Measurements from ENCODE around the gene ALDH3B1. TPM values are rescaled to one million over a fixed set of nuclear protein-coding genes. Genes with fewer than 3 reads are reported as not detected.

The ALDH3B1 gene
- total RNA-seq, 1 experiment from 2014 or later = 13.3 TPM

DNA sequence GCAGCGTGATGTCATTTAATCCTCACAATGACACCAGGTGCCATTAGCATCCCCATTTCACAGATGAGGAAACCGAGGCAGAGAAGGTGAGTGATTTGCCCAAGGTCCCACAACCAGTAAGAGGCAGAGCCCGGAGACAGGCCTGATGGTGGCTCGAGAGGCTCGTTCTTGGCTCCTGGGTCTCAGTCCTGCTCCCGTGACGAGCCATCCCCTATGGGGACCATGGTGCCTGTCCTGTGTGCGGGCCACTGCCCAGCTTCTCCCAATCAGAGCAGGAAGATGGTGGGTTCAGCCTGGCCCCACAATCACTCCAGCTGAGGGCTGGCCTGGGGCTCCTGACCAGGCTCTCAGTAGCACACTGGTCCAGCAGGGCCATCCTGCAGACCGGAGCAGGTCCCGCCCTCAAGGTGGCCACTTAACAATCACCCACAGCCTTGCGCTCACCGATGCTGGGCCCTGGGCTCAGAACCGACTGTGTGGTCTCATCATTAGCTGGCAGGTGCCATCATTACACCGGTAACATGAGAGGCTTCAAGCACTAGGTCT lies 3.6 kb downstream of the ALDH3B1 start:
- no peak for DNase-seq (ENCODE audit: low read depth)

- DNase-seq (ENCODE audit: low read depth) = peak; percentile 87
These were observed 4.2 kb downstream of the ALDH3B1 start for GRCh38 chr11:68014157-68014946.

DNA sequence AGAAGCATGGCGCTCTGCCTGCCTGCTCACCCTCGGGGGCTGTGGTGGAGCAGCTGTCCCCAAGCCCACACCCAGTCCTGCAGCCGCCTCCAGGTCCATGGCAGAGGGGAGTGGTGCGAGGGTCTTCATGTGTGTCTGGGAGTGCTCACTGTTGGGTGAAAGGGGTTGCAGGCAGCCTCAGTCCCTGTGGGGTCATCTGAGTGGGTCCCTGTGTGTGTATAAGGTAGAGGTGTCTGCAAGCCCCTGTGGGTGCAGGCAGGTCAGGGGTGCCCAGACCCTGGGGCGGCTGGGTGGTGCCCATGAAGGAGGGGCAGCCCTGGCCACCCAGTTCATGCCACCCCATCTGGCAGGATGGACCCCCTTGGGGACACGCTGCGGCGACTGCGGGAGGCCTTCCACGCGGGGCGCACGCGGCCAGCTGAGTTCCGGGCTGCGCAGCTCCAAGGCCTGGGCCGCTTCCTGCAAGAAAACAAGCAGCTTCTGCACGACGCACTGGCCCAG lies 4.9 kb downstream of the ALDH3B1 start:
- DNase-seq (ENCODE audit: low read depth) = no peak

DNA sequence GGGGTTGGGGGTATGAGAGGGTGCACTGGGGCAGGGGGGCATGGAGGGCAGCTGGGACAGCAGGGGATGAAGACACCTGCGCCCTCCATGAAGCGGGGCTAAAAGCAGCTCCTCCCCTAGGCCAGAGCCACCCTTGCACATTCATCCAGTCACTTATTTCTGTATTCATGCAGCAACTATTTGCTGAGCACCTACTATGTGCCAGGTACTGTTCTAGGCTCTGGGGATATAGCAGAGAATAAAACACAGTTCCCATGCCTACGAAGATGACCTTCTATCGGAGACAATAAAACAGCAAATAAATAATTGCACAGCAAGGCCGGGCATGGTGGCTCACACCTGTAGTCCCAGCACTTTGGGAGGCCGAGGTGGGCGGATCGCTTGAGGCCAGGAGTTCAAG lies 5.3 kb downstream of the ALDH3B1 start:
- DNase-seq (ENCODE audit: low read depth) = no peak

DNA sequence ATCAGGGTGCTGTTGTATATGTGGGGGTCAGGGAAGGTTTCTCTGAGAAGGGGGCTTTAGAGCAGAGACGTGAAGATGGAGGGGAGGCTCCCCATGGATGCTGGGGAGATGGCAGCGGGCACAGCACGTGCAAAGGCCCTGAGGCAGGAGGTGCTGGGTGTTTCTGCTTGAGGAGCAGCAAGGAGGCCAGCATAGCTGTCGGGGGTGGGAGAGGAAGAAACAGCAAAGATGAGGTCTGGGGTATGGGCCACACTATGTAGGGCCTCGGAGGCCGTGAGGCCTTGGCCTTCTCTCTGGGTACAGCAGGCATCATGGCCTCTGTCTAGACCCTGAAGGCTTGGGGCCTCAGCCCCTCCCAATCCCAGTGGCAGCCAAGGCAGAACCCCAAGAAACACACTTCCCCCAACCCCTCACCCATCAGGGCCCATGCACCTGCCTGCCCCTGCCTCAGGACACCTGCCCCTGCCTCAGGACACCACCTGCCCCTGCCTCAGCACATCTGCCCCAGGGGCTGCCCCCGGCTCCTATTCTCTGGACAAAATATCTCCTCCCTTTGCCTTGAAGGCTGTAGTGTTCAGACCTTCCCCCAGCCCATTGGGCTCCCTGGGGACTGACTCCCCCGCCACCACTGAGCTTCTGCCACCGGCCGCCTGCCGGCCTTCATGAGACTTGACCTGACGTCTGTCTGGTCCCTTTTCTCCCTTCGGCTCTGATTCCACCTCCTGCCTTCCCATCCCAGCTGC lies 6.2 kb downstream of the ALDH3B1 start:
- DNase-seq (ENCODE audit: low read depth) = no peak

- DNase-seq (ENCODE audit: low read depth) = no peak
These were observed 7.0 kb downstream of the ALDH3B1 start for GRCh38 chr11:68016904-68017817.

DNA sequence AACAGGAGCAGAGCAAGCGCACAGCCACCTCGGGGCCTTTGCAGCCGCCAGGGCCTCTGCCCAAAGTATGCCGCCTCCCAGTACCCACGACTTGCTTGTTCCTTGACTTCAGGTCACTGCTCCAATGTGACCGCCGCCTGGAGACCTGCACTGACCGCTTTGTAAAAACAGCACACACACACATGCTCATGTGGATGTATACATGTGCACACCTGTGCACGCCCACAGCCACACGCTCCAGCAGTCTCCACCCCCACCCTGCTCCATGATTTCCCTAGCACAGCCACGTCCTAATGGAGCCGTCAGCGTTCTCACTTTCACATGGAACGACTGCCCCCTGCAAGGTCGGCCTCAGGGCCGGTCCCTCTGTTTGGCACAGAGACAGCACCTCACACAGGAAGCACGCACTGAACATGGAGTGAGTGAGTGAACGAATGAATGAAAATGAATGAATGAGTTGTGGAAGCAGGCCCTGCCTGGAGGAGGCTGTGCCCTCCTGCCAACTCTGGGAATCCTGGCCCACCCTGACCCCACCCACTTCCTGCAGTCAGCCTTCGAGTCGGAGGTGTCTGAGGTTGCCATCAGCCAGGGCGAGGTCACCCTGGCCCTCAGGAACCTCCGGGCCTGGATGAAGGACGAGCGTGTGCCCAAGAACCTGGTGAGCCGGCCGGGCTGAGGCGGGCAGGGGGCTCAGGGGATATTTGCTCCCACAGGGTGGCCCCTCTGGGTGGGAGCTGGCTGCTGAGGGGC lies 8.0 kb downstream of the ALDH3B1 start:
- no peak for DNase-seq (ENCODE audit: low read depth)

DNA sequence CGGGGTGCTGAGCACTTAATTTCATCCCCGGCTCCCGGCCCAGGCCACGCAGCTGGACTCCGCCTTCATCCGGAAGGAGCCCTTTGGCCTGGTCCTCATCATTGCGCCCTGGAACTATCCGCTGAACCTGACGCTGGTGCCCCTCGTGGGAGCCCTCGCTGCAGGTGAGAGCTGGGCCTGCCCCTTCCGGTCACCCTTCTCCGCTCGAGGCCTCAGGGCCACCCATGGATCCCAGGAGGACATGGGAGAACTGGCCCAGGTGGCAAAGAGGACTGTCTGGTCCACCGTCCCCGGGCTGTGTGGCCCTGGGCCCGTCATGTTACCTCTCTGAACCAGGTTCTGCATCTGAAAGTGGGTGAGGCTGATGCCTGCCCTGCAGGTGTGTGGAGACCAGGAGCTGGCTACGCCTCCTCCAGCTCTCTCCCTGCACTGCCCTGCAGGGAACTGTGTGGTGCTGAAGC lies 8.6 kb downstream of the ALDH3B1 start:
- DNase-seq (ENCODE audit: low read depth) = no peak

DNA sequence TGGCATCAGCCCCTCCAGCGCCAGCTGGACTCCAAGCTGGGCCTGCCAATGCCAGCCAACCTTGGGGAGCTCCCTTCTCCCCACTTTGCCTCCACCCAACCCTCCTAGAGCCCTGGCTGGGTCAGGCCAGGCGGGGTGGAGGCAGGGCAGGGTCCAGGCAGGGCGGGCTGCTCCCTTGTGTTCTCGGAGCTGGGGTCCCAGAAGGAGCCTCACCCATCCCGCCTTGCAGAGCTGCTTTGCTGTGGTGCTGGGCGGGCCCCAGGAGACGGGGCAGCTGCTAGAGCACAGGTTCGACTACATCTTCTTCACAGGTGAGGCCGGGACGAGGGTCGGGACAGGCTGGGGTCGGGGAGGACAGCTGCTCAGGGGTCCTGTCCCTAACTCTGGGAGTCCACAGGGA lies 9.4 kb downstream of the ALDH3B1 start:
- DNase-seq (ENCODE audit: low read depth) = no peak

DNA sequence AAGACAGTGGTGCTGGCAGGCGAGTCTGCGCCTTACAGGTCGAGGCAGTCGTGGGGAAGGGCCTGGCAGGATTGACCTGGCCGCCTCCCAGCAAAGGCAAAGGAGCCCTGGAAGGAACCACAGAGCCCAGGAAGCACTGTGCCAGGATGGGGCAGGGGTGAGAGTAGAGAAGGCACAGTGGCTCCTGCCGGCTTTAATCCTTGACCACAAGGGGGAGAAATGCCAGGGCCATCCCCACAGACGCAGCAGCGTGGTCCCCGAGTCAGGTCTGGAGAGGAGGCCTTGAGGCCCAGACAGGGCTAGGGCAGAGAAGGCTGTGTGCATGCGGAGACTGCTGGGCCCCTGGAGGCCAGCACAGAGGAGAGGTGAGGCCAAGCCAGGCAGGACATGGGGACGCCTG lies 10.4 kb downstream of the ALDH3B1 start:
- no peak for DNase-seq (ENCODE audit: low read depth)

- no peak for DNase-seq (ENCODE audit: low read depth)
These were observed 11.2 kb downstream of the ALDH3B1 start for GRCh38 chr11:68021167-68021787.

- DNase-seq (ENCODE audit: low read depth) = no peak
These were observed 12.4 kb downstream of the ALDH3B1 start for GRCh38 chr11:68022531-68022930.

GRCh38 chr11:68024508-68024907 lies 14.4 kb downstream of the ALDH3B1 start:
- no peak for DNase-seq (ENCODE audit: low read depth)

DNA sequence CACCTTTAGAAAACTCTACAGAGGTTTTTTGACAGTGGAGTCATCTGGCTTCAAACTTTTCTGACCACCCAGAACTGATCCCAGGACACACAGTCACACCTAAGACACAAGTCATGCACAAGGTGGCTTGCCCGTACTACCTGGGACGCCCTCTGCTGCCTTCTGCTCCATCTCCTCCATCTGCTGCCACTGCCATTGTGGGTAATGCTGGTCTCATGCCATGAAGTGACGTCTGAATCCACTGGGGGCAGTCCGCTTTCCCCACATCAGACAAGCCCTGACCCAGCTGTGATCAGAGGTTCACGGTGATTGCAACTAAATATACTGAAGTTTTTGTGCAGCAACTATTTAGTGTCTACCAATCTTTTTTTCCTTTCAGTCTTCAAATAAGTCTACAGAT lies 14.9 kb downstream of the ALDH3B1 start:
- no peak for DNase-seq (ENCODE audit: low read depth)

DNA sequence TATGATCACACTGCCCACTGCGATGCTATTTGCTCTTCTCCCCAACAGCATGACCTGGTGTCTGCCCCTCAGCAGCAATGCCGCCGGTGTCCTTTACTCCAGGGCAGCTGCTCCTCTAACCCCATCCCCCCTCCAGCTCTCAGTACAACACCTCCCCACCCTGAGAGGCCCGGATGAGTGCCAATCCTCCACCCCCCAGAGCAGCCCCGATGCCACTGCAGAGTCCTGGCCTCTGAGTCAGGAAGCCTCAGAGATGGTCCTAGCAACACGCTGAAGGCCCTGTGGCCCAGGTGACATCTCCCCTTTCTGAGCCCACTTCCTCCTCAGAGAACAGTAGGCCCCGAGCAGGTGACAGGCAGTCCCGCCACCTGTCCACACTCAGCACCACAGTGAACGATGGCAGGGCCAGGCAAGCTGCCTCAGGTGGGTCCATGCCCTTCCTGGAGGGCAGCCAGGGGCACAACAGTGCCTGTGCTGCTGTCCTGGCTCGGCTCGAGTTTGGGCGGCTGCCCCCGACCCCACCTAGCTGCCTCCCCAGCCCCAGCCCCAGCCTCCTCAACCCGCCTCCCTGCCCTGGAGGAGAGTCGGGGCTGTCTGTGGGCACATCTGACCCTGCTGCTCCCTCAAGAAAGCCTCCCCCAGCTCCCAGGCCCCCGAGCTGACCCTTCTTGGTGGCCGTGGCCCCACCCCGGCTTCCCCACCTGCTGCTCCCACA lies 16.4 kb downstream of the ALDH3B1 start:
- no peak for DNase-seq (ENCODE audit: low read depth)

- no peak for DNase-seq (ENCODE audit: low read depth)
These were observed 17.5 kb downstream of the ALDH3B1 start for GRCh38 chr11:68027667-68028066.

DNA sequence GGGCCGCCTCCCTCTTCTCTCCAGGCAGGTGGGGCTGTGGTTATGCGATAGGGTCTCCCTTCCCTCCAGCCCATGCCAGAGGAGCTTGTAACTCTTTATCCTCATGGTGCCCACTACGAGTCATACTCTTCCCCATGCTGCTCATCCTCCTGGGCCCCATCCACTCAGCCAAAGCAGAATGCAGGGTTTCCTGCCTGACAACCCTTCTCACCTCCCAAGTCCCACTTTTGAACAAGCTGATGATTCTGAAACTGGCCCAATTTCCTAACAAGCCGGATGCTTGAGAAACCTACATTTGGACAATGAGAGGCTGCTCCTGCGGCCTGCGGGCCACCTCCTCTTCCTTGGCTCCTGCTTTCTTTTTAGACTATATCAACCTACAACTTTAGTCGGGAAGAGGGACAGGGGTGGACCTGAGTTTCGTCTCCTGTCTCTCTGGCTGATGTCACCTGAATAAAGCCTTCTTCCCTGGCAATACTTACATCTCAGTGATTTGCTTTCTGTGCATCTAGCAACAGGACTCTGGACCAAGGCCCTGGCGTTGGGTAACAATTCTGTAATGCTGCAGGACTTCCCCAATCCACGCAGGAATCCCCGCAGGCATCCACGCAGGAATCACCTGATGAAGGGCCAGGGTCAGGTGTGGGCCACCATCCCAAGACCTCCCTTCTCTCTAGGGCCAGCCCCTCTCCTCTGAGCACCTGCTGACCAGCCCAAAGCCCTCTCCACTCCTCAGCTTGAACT lies 18.8 kb downstream of the ALDH3B1 start:
- peak; percentile 43 for DNase-seq (ENCODE audit: low read depth)

DNA sequence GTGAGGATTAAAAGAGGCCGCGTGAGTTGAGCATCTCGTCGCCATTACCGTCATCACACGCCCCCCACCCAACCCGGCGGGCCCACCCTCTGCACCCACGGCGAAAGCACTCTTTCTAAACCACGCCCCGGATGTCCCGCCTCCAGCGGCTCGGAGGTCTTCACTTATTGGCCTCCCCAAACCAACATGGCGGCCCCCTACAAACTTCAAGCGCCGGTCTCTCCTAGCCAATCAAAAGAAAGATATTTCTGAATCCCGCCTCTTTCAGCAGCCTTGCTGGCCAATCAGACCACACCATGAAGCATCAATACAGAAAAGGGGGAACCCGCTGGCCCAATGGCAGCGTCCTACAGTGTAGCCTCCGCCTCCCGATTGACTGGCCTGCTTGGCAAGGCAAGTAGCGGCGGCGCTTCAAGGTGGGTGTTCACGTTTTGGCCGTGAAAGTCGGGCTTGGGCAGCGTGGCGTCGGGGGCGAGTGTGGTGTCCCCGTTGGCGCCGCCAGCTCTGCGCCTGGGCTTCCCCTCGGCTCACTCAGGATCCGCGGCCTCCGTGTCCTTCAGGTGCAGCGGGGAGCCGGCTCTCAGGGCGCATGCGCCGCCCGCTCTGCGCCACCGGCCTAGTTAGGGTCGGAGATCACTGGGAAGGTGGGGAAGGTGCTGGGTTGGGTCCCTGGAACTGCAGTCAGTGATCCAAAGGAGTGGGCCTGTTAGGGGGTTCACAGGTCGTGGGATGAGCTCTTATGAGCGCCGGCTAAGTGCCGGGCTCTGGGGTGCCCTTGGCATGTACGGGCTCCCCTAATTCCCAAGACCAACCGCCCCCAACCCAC lies 20.4 kb downstream of the ALDH3B1 start, which contains the start of gene NDUFS8:
Gene NDUFS8, plus strand, starts transcription at position 364 of the 826 bp plus-strand sequence. CDS start 1,471 bp downstream, outside the sequence.
- DNase-seq (ENCODE audit: low read depth) = peak; percentile 99

Measured in RPMI7951 (cell line).